HG02943 (cell line): ENCODE measurements around the gene THEMIS.
"Not testable (repeated sequence)": the region's sequence is repeated elsewhere in the genome, so short reads cannot be mapped to it uniquely, and the experiment has no call there.

Source experiments
- ATAC-seq: cut with Tn5 transposase; IDR thresholded peaks from one replicate; pipeline ENCODE4 v1.9.1; 2021; ENCODE audit warnings: mild to moderate bottlenecking, low read depth, moderate library complexity; ENCODE audit not compliant: unreplicated experiment

The THEMIS gene

GRCh38 chr6:127813699-127814027, 87.2 kb downstream of the THEMIS start:
- ATAC-seq = no peak

DNA sequence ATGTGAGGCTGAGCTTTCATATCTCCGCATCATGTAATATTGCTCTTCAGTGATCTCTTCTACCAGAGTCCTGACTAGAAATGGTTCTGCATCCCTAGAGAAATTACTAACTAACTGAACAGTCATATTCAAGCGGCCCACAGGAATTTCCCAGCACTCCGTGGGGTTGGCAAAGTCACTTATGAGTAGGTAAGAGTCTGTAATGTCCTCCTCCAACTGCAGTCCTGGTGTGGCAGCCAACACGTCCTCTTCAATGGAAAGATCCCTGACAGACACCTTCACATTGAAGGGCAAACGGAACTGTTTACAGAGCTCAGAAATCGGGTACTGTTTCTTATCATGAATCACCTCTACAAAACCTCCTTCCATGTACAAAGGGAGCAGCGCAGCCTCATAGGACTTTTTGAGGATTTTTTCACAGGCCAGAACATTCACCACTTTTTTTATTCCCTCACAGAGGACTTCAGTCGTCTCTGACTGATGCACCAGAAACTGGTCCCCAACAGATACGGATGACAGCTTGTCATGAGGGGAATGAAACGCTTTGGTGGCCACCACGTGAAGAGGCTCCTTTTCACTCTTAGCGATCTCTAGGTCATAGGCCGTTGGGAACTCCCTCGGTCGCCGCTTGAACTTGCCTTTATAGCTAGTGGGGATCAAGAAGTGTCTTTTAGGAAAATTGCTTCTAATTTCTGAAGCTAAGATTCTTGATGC, 87.7 kb downstream of the THEMIS start:
- no peak for ATAC-seq

DNA sequence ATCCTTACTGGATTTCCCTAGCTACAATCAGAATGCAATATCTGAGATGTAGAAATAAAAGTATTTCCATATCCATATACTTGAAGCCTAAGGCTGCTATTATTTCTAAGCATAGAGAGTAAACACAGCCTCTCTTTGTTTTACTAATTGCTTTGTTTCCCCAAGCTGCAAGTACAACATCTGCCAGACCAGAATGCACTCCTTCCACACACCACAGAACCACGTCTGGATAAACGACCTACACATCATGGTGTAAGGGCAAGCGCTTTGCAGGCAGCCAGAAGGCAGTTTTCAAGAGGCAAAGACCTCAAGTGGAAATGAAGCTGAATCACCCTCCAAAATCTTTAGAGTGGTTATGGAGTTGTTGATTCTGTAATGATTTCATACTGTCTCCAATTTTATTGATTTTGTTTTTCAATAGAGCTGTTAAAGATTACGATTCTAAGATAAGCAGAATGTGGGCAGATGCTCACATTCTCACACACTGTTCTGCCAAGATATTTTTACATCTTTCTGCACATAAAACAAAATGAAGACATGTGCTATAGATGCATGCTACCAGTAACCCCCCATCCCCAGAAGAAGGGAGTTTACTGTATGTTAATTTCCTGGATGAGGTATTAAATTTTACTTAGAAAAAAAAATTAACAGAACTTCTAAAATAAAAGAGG, 88.8 kb downstream of the THEMIS start:
- ATAC-seq = no peak

DNA sequence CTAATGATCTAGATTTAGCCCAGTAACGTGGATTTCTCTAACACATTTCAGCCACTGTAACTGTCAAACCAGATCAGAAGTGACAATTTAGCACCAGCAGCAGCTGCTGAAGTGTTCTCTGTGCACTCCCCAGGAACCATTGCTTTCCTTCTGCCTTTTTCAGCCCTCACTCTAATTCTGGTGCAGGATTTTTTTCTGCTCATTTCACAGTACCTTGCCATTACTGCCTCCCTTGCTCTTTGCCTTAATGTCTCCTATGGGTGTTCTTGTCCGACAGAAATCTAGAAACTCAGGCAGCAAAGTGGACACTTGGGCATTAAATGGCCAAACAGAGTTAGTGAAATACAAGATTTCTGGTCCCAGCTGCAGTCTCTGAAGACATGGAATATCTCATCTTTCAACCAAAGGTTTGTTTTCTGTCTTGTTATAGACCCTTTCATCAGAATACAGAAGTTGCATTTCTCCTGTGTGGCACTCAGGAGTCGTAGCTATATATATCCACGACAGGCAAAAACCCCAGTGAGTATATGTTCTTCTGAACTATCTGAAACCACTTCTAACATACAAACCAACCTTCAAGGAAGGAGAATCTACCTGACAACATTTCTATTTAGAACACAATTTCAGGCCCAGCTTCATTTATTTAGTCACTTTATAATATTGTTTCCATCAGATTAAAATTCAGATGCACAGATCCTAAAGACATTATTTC, 92.9 kb downstream of the THEMIS start:
- no peak for ATAC-seq

DNA sequence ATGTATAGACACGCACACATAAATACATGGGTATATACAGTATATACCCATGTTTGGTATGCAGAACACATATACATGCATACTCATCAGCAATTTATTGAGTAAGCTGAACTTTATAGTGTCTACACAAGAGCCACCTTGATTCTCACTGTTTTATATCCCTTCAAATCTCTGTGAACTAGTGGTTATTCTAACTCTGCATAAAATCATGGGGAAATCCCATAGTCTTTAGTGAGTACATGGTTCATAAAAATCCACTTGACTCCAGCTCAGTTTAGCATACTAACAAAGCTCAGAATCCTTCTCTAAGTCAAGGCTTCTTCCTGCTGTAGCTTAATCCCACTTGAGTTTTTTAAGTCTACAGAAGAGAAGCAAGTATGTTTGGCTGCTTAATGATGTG, 104.1 kb downstream of the THEMIS start:
- ATAC-seq = no peak

DNA sequence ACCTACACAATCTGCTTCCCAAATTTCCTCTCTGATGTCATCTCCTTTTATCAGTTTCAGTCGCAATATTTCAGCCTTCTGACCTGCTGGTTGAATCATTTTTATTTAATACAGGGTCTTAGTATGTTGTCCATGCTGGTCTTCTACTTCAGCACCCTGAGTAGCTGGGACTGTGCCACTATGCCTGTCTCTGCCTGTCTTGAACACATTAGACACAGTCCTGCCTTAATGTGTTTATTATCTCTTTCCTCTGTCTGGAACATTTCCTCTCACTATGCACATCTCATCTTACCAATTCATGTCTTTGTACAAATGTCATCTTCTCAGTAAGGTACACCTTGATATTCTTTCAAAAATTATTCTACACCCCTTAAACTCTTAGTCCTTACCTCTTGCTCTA, 106.5 kb downstream of the THEMIS start:
- ATAC-seq = no peak

GRCh38 chr6:127793396-127793795, 107.5 kb downstream of the THEMIS start:
- no peak for ATAC-seq

DNA sequence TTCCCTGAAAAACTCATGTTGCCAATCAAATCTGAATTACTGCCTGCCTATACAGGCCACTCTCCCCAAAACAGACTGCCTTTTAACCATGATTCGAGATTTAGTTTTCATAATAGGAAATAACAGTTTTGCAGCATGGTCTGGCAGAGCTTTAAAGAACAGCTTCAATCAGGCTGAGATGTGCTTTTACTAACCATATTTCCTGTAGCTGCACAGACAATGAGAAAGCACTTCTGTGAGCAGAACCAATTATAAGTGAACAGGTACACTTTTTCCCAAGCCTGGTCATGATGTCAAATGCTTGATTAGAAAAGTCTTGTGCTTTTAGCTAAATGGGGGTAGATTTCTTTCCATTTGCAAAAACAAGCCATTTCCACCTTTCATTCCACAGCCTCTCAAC, 108.2 kb downstream of the THEMIS start:
- ATAC-seq = no peak

DNA sequence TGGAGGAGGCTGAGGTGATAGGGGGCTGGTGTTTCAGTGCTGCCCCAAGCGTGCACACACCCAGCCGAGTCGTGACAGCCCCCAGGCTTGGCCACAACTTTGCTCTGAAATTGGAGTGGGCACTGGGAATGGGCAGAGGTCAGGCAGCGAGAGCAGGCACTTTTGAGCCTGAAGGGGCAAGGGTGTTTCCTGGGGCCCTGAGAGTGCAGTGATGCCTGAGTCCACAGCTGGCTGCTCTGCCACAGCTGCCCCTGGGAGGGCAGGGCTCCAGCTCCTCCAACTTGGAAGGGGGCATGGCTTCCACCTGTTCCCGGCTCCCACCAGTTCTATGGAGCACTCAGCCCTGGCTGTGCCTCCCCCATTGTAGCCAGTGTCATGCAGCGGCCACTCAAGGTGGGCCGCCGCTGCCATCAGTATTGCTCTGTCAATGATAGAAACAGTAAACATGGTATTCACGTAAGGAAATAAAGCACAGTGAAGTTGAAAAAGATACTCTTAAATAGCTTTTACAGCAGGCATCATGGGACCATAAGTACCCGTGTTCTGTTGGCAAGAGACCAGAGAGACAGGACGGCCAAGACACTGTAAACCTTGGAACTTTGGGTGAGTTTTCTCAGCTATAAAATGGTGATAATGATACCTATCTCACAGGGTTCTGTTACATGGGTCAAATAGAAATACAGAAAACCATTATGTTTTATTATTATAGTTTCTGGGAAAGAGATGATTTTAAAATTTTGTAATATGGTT, 108.9 kb downstream of the THEMIS start:
- no peak for ATAC-seq

GRCh38 chr6:127790571-127790970, 110.3 kb downstream of the THEMIS start:
- ATAC-seq = no peak

GRCh38 chr6:127786109-127786508, 114.7 kb downstream of the THEMIS start:
- no peak for ATAC-seq

DNA sequence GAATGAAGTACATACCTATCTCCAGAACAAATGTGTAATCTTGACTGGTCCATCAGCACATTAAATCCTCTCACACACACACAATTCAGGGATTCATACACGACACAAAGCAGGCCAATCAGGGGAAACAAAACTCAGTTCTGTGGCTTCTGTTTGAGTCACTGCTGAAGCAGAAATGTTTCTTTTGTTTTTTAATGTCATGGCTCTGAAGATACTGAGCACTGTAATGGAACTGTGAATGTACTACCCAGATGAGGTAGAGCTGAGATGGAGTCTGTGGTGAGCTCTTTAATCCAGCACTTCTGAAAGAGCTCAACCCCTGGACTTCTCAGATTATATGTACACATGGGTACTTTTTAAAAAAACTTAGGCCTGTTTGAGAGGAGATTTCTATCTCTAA, 116.4 kb downstream of the THEMIS start:
- ATAC-seq = no peak

- ATAC-seq = not testable (repeated sequence)
Observed at GRCh38 chr6:127781636-127782272, 119.1 kb downstream of the THEMIS start.

DNA sequence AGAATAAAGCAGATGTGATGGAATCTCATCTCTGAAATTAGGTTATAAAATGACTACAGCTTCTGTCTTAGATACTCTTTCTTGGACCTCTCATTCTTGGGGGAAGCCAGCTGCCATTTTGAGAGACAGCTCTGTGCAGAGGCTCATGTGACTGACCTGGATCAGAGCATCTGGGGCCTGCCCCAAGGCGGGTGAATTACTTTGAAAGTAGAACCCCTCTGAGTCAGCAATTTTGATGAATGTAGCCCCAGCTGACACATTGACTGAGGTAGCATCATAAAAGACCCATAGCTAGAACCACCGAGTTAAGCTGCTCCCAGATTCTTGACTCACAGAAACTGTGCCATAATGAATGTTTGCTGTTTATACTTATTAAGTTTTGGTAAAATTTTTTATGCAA, 124.5 kb downstream of the THEMIS start:
- ATAC-seq = no peak

DNA sequence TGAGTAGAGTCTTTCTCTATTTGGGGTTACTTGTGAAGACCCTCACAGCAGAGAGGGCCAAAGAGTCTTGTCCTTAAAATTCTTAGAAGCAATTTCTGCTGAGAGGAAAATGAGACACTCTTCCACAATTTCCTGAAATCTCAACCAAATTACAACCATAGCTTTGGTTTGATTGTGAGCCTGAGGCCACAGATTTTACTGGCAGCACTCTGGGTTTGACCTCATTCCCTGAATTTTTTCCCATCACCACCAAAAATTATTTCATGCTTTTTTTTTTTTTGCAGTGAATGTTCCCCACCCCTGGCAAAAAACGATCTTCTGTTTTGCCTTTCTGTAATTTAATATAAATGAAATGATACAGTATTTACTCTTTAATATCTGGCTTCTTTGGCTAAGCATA, 125.5 kb downstream of the THEMIS start:
- ATAC-seq = no peak

- ATAC-seq = no peak
Observed at GRCh38 chr6:127768745-127769144, 132.1 kb downstream of the THEMIS start.

DNA sequence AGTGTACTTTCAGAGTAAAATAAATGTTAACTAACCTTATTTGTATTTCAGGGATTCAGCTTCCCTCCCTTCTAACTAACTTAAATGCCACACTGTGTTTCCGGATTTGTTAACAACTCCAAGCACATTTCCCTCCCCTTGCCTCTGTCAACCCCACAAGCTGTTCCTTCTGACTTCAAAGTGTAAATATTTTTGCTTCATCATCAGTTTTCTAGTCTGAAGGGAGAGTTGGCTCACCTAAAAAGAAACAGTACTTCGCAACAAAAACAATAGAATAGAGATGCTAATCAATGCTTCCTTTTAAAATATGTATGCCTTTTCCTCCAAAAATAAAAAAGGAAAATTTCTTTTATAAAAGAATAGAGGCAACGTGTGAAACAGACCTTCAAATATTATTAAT, 132.6 kb downstream of the THEMIS start:
- no peak for ATAC-seq

GRCh38 chr6:127765949-127766348, 134.9 kb downstream of the THEMIS start:
- no peak for ATAC-seq

GRCh38 chr6:127762284-127762683, 138.6 kb downstream of the THEMIS start:
- no peak for ATAC-seq

- no peak for ATAC-seq
Observed at GRCh38 chr6:127761084-127761483, 139.8 kb downstream of the THEMIS start.

- ATAC-seq = no peak
Observed at GRCh38 chr6:127749095-127749494, 151.8 kb downstream of the THEMIS start.
